SJCRH30 (cell line): ENCODE results near the gene FAM227B. TPM values are rescaled to one million over a fixed set of nuclear protein-coding genes. Genes with fewer than 3 reads are reported as not detected.
A peak's percentile ranks its signal among the peaks of the same experiment; 100 is the strongest.
"Not testable (repeated sequence)": the region's sequence is repeated elsewhere in the genome, so short reads cannot be mapped to it uniquely, and the experiment has no call there.

Source experiments
- DNase-seq, 2 experiments: peaks; one replicate each; pipeline ENCODE4 v3.0.0-alpha.2; 2015 to 2020
- H3K27ac ChIP-seq: fragments of 250-450 bp; sonication (Bioruptor Pico); 2 replicates; pipeline ENCODE4 v1.5.1; 2020; ENCODE audit warnings: mild to moderate bottlenecking, moderate library complexity
- H3K27me3 ChIP-seq: fragments of 250-450 bp; sonication (Bioruptor Pico); 2 replicates; pipeline ENCODE4 v1.5.1; 2020; ENCODE audit warnings: mild to moderate bottlenecking, moderate library complexity
- H3K36me3 ChIP-seq: fragments of 250-450 bp; sonication (Bioruptor Pico); 2 replicates; pipeline ENCODE4 v1.5.1; 2020; ENCODE audit warnings: mild to moderate bottlenecking, moderate library complexity
- H3K4me1 ChIP-seq: fragments of 250-450 bp; sonication (Bioruptor Pico); 2 replicates; pipeline ENCODE4 v1.5.1; 2020; ENCODE audit warnings: mild to moderate bottlenecking, moderate library complexity
- H3K4me3 ChIP-seq: fragments of 250-450 bp; sonication (Bioruptor Pico); 2 replicates; pipeline ENCODE4 v1.5.1; 2020; ENCODE audit warnings: mild to moderate bottlenecking, moderate library complexity
- H3K9me3 ChIP-seq: fragments of 250-450 bp; sonication (Bioruptor Pico); replicated peaks from 2 replicates; pipeline ENCODE4 v1.5.1; 2020; ENCODE audit warnings: mild to moderate bottlenecking, moderate library complexity
- total RNA-seq: library from RNA; depleted of rRNA; stranded (reverse); fragments of >200 nt; shearing (Covaris generic); gene quantifications from 2 replicates; pipeline ENCODE4 v1.2.3, GENCODE V29; 2014

FAM227B gene
- total RNA-seq, 1 experiment from 2014 or later, result 9.7 TPM

DNA sequence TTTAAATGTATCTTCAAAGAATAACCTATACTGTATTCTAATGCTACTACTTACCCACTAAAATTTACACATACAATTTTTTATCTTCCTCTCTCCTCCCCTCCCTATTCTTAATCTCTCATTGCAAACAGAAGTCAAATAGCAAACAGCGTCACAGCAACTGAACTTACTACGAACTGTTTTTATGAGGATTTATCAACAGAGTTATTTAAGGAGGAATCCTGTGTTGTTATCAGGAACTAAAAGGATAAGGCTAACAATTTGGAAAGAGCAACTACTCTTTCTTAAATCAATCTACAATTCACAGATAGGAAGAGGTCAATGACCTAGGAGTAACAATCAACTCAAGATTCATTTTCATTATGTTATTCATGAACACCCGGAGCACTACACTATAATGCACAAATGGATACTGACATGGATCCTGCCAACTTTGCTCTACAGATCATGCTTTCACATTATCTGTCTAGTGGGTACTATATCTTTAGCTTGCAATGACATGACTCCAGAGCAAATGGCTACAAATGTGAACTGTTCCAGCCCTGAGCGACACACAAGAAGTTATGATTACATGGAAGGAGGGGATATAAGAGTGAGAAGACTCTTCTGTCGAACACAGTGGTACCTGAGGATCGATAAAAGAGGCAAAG is 196.6 kb downstream of the FAM227B start:
- no peaks in the 10 kb centered on the region for H3K27me3 ChIP-seq
- H3K9me3 ChIP-seq, result no peaks in the 10 kb centered on the region
- H3K4me1 ChIP-seq, result peaks cover 12% of the 10 kb centered on the region
- peak in 1 of 2 experiments; percentile 53 for DNase-seq
- H3K36me3 ChIP-seq, result peaks cover 36% of the 10 kb centered on the region
- H3K4me3 ChIP-seq, result peak overlapping the region; percentile 59
- peak overlapping the region; percentile 79 for H3K27ac ChIP-seq

GRCh38 chr15:49423021-49423420 is 197.6 kb downstream of the FAM227B start, which contains the start of gene FGF7:
Gene FGF7 (plus strand): TSS chr15:49423242. CDS start chr15:49424298, 1,056 bp downstream.
- no peaks in the 10 kb centered on the region for H3K27me3 ChIP-seq
- peaks cover 12% of the 10 kb centered on the region for H3K4me1 ChIP-seq
- no peaks in the 10 kb centered on the region for H3K9me3 ChIP-seq
- H3K4me3 ChIP-seq, result peak within 1 kb of the TSS; percentile 59
- peaks cover 26% of the 10 kb centered on the region for H3K36me3 ChIP-seq
- peak within 1 kb of the TSS; percentile 79 for H3K27ac ChIP-seq
- peak; percentile 31 to 75 for DNase-seq

DNA sequence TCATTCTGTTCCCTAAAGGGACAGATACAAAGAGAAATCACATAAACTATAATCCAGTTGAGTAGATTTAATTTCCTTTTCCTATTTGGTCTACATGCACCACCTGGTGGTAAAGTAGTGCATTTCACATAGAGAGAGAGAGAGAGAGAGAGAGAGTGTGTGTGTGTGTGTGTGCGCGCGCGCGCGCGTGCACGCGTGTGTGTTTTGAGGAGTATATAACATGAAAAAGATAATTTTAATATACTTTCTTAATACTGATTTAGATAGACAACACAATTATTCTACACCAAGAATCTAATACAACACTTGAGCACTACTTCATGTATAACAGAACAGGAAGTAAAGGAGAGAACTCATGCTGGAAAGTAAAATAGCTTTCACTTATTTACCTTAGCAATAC is 198.6 kb downstream of the FAM227B start:
- no peaks in the 10 kb centered on the region for H3K27me3 ChIP-seq
- no peaks in the 10 kb centered on the region for H3K9me3 ChIP-seq
- peaks cover 18% of the 10 kb centered on the region for H3K36me3 ChIP-seq
- H3K27ac ChIP-seq, result no peak overlapping the region
- DNase-seq, result peak in 1 of 2 experiments; percentile 59
- H3K4me3 ChIP-seq, result no peak overlapping the region
- peaks cover 5% of the 10 kb centered on the region; the same call in 1 of the 2 replicates for H3K4me1 ChIP-seq

- Histone ChIP-seq H3K36me3 (no peaks in the 10 kb centered on the region), H3K4me3 (no peak overlapping the region), H3K27ac (no peak overlapping the region), H3K27me3 (no peaks in the 10 kb centered on the region), H3K9me3 (no peaks in the 10 kb centered on the region), H3K4me1 (no peaks in the 10 kb centered on the region)
- DNase-seq, result no peak
Observed at GRCh38 chr15:49418811-49419210, 201.8 kb downstream of the FAM227B start.

- Histone ChIP-seq H3K27me3 (no peaks in the 10 kb centered on the region), H3K9me3 (no peaks in the 10 kb centered on the region), H3K4me1 (no peaks in the 10 kb centered on the region), H3K36me3 (no peaks in the 10 kb centered on the region), H3K27ac (no peak overlapping the region), H3K4me3 (no peak overlapping the region)
- DNase-seq, result no peak
Observed at GRCh38 chr15:49415638-49416037, 205.0 kb downstream of the FAM227B start.

DNA sequence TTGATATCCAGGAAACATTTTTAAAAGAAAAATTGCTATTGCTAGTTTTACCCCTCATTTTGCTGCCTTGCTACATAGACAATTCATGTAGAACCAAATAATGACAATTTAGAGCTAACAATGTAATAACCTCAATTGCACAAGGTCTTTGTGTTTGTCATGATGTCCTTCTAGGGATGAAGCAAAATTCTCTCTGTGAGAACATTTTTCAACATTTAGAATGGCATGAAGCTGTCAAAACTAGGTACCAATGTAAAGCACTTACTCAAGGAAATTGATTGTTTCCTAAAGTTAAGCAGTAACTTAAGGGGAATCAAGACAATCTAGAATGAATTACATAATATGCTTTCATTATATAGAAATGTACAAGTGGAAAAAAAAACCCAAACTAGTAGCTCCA is 205.5 kb downstream of the FAM227B start:
- no peak for DNase-seq
- H3K9me3 ChIP-seq, result no peaks in the 10 kb centered on the region
- H3K4me1 ChIP-seq, result no peaks in the 10 kb centered on the region
- no peak overlapping the region for H3K27ac ChIP-seq
- no peaks in the 10 kb centered on the region for H3K27me3 ChIP-seq
- no peak overlapping the region for H3K4me3 ChIP-seq
- H3K36me3 ChIP-seq, result no peaks in the 10 kb centered on the region

GRCh38 chr15:49412797-49413196 is 207.8 kb downstream of the FAM227B start:
- Histone ChIP-seq H3K36me3 (no peaks in the 10 kb centered on the region), H3K27ac (no peak overlapping the region), H3K4me3 (no peak overlapping the region), H3K27me3 (no peaks in the 10 kb centered on the region), H3K4me1 (no peaks in the 10 kb centered on the region), H3K9me3 (no peaks in the 10 kb centered on the region)
- peak in 1 of 2 experiments; percentile 37 for DNase-seq

- Histone ChIP-seq H3K36me3 (no peaks in the 10 kb centered on the region), H3K9me3 (no peaks in the 10 kb centered on the region), H3K4me1 (no peaks in the 10 kb centered on the region), H3K4me3 (no peak overlapping the region), H3K27me3 (no peaks in the 10 kb centered on the region), H3K27ac (no peak overlapping the region)
- DNase-seq, result no peak
Observed at GRCh38 chr15:49410641-49411040, 210.0 kb downstream of the FAM227B start.

GRCh38 chr15:49406352-49407118 is 214.1 kb downstream of the FAM227B start:
- Histone ChIP-seq H3K27me3 (no peaks in the 10 kb centered on the region), H3K4me3 (no peak overlapping the region), H3K36me3 (no peaks in the 10 kb centered on the region), H3K27ac (no peak overlapping the region), H3K9me3 (no peaks in the 10 kb centered on the region; the same call in 1 of the 2 replicates), H3K4me1 (no peaks in the 10 kb centered on the region)
- no peak for DNase-seq

DNA sequence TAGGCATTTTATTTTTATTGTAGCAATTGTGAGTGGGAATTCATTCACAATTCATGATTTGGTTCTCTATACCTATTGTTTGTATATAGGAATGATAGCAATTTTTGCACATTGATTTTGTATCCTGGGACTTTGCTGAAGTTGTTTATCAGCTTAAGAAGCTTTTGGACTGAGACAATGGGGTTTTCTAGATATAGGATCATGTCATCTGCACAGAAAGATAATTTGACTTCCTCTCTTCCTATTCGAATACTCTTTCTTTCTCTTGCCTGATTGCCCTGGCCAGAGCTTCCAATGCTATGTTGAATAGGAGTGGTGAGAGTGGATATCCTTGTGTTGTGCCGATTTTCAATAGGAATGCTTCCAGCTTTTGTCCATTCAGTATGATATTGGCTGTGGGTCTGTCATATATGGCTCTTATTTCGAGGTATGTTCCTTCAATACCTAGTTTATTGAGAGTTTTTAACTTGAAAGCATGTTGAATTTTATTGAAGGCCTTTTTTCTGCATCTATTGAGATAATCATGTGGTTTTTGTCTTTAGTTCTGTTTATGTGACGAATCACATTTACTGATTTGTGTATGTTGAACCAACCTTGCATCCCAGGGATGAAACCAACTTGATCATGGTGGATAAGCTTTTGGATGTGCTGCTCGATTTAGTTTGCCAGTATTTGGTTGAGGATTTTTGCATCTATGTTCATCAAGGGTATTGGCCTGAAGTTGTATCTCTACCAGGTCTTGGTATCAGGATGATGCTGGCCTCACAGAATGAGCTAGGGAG is 217.9 kb downstream of the FAM227B start:
- H3K27ac ChIP-seq, DNase-seq, H3K4me3 ChIP-seq, H3K9me3 ChIP-seq, H3K27me3 ChIP-seq, H3K4me1 ChIP-seq, H3K36me3 ChIP-seq: not testable (repeated sequence)

DNA sequence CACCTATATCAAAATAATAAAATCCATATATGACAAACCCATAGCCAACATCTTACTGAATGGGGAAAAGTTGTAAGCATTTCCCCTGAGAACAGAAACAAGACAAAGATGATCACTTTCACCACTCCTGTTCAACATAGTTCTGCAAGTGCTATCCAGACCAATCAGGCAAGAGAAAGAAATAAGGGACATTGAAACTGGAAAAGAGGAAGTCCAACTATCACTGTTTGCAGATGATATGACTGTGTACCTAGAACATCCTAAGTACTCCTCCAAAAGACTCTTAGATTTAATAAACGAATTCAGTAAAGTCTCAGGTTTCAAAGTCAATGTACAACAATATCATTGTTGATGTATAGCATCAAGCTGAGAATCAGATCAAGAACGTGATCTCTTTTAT is 233.1 kb downstream of the FAM227B start:
- no peaks in the 10 kb centered on the region for H3K9me3 ChIP-seq
- no peaks in the 10 kb centered on the region for H3K27me3 ChIP-seq
- H3K4me3 ChIP-seq, result no peak overlapping the region
- H3K27ac ChIP-seq, result no peak overlapping the region
- H3K36me3 ChIP-seq, result no peaks in the 10 kb centered on the region
- no peak for DNase-seq
- no peaks in the 10 kb centered on the region for H3K4me1 ChIP-seq

DNA sequence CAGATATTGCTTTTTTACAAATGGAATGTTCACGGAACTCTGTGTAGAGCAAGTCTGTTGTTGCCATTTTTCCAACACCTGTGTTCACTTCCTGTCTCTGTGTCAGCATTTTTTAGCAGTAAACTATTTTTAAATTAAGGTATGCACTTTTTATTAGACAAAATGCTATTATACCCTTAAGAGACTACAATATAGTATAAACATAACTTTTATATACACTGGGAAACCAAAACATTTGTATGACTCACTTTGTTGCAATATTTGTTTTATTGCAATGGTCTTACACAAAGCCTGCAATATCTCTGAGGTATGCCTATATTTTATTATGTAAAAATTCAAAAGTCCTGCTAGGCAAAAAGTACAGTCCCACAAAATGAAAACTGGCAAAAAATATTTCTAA is 237.4 kb downstream of the FAM227B start:
- no peaks in the 10 kb centered on the region for H3K9me3 ChIP-seq
- no peaks in the 10 kb centered on the region for H3K4me1 ChIP-seq
- H3K36me3 ChIP-seq, result no peaks in the 10 kb centered on the region
- H3K27ac ChIP-seq, result no peak overlapping the region
- DNase-seq, result no peak
- H3K27me3 ChIP-seq, result no peaks in the 10 kb centered on the region
- H3K4me3 ChIP-seq, result no peak overlapping the region

GRCh38 chr15:49382394-49382793 is 238.2 kb downstream of the FAM227B start:
- H3K27ac ChIP-seq, result no peak overlapping the region
- no peak for DNase-seq
- no peaks in the 10 kb centered on the region for H3K4me1 ChIP-seq
- no peak overlapping the region for H3K4me3 ChIP-seq
- H3K36me3 ChIP-seq, result no peaks in the 10 kb centered on the region
- no peaks in the 10 kb centered on the region for H3K27me3 ChIP-seq
- no peaks in the 10 kb centered on the region for H3K9me3 ChIP-seq

GRCh38 chr15:49380912-49381311 is 239.7 kb downstream of the FAM227B start:
- H3K4me3 ChIP-seq, result no peak overlapping the region

DNA sequence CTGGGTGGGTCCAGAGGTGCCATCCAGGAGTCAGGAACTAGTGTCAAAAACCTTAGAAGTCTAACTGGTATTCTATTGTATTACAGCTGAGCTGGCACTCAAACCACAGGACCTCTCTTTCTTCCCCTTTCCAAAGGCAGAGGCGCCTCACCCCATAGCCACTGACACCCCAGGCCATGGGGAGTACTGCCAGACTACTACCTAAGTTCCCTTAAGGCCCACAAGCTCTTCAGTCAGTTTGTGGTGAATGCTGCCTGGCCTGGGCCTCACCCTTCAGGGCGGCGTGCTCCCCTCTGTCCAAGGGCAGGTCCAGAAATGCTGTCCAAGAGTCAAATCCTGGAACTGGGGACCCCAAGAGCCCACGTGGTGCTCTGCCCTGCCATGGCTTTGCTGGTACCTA is 240.6 kb downstream of the FAM227B start:
- no peaks in the 10 kb centered on the region for H3K4me1 ChIP-seq
- no peak overlapping the region for H3K4me3 ChIP-seq
- no peak overlapping the region for H3K27ac ChIP-seq
- no peaks in the 10 kb centered on the region for H3K27me3 ChIP-seq
- H3K9me3 ChIP-seq, result no peaks in the 10 kb centered on the region
- DNase-seq, result no peak
- no peaks in the 10 kb centered on the region for H3K36me3 ChIP-seq

More at GRCh38 chr15:49380912-49381311, 239.7 kb downstream of the FAM227B start:
- H3K9me3 ChIP-seq, result no peaks in the 10 kb centered on the region
- H3K27me3 ChIP-seq, result no peaks in the 10 kb centered on the region
- no peaks in the 10 kb centered on the region for H3K4me1 ChIP-seq
- H3K27ac ChIP-seq, result no peak overlapping the region
- no peaks in the 10 kb centered on the region for H3K36me3 ChIP-seq
- DNase-seq, result no peak
